ENCODE measurements around the gene ACVR1. TPM values are rescaled to one million over a fixed set of nuclear protein-coding genes. Genes with fewer than 3 reads are reported as not detected.

Gene ACVR1
- total RNA-seq, 1 experiment from 2014 or later, result 11.4 TPM

DNA sequence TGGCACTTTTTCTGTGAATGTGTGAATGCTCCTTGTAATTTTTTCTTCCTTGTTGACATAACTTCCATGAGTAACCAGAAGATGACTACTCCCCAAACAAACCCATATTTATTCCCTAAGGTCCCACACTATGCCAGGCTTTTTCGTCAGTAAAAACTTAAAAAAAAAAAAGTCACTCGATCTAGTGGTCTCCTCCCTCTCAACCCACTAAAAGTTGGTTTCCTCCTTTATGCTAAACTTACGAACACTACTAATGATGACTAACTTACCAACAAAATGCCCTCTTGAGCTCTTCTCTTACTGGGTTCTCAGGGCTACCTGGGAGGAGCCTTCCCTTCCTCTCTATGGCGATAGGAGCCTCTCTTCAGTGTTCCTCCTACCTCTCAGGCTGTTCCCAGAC lies 18.2 kb downstream of the ACVR1 start:
- no peak for DNase-seq (ENCODE audit: extremely low read depth, low read depth)

DNA sequence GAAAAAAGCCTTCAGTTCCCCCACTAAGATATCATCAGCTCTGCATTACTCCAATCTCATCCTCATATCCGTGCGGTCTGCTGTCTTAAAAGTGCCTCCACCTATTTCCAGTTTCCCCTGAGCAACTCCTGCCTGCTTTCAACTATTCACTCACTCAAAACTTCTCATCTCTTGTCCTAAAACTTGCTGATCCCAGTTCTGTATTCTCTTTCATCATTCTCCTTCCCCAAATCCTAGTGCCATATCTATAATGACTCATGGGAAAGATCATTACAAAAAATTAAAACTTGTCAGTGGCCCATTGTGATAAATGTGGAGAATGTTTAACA lies 20.0 kb downstream of the ACVR1 start:
- DNase-seq (ENCODE audit: extremely low read depth, low read depth), result no peak

DNA sequence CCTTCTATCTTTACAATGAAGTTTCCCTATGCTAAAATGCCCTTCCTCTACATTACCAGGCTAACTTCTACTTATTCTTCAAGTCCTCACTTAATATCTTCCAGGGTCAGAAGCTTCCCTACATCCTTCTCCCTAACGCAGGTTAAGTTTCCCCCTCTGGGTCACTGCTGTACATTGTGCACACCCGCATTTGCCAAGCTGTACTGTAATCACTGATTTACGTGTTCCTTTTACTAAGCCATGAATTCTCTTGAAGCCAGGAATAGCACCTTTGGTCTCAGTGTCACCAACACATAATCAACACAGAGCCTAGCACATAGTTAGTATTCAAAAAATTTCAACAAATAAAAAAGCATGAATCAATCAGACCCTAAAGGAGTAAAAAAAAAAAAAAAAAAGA lies 22.3 kb downstream of the ACVR1 start:
- DNase-seq (ENCODE audit: extremely low read depth, low read depth), result no peak

DNA sequence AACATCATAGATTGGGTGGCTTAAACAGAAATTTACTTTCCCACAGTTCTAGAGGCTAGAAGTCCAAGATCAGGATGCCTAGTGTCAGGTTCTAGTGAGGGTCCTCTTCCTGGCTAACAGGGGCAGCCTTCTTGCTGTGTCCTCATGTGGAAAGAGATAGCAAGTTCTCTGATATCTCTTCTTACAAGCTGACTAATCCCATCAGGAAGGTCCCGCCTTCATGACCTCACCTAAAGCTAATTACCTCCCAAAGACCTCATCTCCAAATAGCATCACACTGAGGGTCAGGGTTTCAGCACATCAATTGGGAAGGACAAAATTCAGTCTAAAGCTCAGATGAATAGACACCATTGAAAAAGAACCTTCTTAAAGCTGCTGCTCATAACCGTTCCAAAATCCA lies 22.9 kb downstream of the ACVR1 start:
- DNase-seq (ENCODE audit: extremely low read depth, low read depth), result no peak

- DNase-seq (ENCODE audit: extremely low read depth, low read depth), result no peak
Observed at GRCh38 chr2:157849591-157849990, 26.5 kb downstream of the ACVR1 start.

DNA sequence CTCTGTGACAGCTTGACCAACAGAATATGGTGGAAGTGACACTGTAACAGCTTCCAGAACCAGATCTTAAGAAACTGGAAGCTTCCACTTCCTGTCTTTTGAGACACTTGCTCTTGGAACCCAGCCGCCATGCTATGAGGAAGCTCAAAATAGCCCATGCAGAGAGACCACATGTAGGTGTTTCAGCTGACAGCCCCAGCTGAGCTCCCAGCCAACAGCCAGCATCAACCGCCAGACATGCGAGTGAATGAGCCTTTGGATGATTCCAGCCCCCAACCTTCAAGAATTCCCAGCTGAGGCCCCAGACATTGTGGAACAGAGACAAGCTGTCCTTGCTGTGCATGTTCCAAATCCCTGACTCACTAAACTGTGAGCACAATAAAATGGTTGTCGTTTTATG lies 27.9 kb downstream of the ACVR1 start:
- DNase-seq (ENCODE audit: extremely low read depth, low read depth), result no peak

- no peak for DNase-seq (ENCODE audit: extremely low read depth, low read depth)
Observed at GRCh38 chr2:157845081-157845480, 31.0 kb downstream of the ACVR1 start.

GRCh38 chr2:157843935-157844334 lies 32.2 kb downstream of the ACVR1 start:
- no peak for DNase-seq (ENCODE audit: extremely low read depth, low read depth)

DNA sequence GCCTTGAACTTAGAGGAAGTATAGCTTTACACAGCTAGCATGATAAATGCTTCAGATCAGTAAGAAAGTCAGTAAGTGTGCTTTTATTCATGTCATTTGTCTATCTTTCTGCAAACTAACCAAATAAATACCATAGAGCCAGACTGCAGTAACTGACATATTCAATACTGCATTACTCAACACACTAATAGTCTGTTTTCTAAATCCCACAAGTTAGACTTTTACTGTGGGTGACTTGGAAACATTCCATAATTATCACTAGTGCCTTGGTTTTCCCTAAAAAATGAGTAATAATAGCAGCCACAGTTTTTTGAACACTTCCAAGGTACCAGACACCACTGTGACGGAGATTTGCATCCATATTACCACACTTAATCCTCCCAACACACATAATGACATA lies 33.0 kb downstream of the ACVR1 start:
- no peak for DNase-seq (ENCODE audit: extremely low read depth, low read depth)

DNA sequence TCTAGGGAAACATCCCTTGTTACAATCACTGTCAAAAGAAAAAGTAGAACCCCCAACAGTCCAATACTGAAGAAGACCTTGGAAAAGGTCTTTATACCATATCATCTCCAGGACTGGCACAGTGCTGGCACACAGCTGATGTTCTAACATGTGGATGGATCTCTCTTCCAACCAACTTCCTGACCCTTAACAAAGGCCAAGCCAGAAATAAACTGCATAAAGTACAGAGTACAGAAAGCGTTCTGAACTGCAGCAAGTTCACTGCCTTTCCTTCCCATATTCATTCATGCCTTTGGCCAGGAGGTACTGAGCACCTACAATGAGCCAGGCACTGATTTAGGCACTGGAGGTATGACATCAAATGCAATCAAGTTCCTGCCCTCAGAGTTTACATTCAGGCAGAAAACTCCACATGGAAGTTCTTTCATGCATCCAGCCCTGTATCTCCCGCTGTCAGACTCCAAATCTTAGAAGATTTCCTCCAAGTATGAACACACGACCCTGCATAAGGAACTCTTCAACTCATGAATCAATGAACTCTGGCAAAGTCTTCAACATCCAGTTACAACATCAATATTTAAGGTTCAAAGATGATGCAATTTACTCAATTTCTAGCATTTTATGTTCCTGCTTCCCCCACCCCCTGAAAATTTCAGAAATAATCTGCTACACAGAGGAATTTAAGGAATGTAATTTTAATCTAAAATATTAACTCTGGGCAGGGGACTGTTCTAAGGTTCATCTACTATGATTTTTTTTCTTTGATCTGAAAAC lies 33.8 kb downstream of the ACVR1 start:
- DNase-seq (ENCODE audit: extremely low read depth, low read depth), result no peak

DNA sequence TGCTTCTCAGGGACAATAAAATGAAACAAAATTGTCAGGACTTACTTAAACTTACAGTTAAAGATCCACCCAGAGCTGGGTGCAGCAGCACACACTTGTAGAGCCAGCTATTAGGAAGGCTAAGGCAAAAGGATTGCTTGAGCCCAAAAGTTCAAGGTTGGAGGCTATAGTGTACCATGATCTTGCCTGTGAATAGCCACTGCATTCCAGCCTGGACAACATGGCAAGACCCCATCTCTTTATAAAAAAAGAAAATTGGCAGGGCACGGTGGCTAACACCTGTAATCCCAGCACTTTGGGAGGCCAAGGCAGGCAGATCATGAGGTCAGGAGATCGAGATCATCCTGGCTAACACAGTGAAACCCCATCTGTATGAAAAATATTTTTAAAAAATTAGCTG lies 34.6 kb downstream of the ACVR1 start:
- DNase-seq (ENCODE audit: extremely low read depth, low read depth), result no peak

- no peak for DNase-seq (ENCODE audit: extremely low read depth, low read depth)
Observed at GRCh38 chr2:157840568-157841156, 35.5 kb downstream of the ACVR1 start.

DNA sequence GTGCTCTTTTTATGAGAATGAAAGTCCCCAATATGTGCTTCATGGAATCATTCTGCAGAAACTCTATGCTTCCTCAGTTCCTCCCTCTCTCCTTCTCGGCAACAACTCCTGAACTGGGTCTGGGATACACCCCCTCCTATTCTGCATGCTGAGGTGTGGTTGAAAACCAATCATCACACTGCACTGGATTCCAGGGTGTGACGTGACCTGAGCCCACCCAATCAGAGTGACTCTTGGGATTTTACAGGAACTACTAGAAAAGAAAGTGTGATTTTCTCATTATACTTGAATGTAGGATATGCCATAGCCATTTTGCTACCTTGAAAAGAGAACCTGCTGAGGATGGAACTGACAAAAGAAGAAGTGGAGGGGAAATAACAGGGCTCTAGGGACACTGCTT lies 36.3 kb downstream of the ACVR1 start:
- DNase-seq (ENCODE audit: extremely low read depth, low read depth), result no peak

DNA sequence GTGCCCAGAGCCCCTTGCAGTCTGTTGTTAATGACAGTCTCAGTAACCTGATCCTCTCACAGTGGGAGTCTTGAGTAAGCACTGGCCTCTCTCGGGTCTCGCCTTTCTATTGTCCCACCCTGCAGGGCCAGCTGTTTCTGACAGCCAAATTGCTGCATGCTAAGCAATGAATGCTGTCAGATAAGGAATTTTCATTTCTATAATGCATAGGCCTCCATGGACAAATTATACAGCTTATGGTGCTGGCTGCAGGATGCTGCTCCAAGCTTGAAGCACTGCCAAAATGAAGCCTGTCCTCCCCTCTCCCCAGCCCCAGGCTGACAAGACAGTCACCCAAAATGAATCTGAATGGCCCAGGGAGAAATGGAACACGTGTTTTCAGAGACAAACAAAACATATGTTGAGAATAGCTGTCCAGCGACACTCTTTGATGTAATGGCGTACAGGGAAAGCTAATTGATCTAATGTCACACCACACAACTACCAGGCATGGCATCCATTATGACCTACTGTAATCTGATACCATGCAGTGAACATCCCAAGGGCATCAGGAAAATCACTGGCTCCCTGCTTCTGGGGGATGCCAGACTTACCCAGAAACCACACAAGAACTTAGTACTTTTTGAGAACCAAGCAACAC lies 36.8 kb downstream of the ACVR1 start:
- no peak for DNase-seq (ENCODE audit: extremely low read depth, low read depth)

GRCh38 chr2:157838442-157839161 lies 37.5 kb downstream of the ACVR1 start:
- peak; percentile 74 for DNase-seq (ENCODE audit: extremely low read depth, low read depth)

GRCh38 chr2:157837851-157838441 lies 38.2 kb downstream of the ACVR1 start:
- no peak for DNase-seq (ENCODE audit: extremely low read depth, low read depth)

GRCh38 chr2:157836531-157836930 lies 39.6 kb downstream of the ACVR1 start:
- no peak for DNase-seq (ENCODE audit: extremely low read depth, low read depth)

GRCh38 chr2:157835425-157835824 lies 40.7 kb downstream of the ACVR1 start:
- no peak for DNase-seq (ENCODE audit: extremely low read depth, low read depth)

- DNase-seq (ENCODE audit: extremely low read depth, low read depth), result no peak
Observed at GRCh38 chr2:157835006-157835405, 41.1 kb downstream of the ACVR1 start.

DNA sequence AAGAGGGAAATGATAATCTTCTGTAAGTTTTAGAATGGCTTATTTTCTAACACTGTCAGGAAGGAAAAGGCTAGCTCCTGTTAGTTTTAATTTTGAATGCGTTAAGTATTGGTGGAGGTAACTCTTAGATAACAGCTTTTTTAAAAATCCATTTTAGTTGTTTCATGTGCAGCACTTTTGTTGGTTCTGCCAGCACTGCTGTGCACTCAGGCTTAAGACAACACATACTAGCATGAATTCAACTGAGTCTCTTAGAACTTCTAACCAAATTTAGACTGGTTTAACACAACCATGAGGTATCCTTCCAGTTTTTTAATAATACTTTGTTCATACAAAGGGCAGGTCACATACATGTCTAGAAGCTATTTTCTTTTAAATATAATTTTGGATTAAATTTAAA lies 42.4 kb downstream of the ACVR1 start:
- no peak for DNase-seq (ENCODE audit: extremely low read depth, low read depth)
